ENCODE results near the gene AGAP1.

DNA sequence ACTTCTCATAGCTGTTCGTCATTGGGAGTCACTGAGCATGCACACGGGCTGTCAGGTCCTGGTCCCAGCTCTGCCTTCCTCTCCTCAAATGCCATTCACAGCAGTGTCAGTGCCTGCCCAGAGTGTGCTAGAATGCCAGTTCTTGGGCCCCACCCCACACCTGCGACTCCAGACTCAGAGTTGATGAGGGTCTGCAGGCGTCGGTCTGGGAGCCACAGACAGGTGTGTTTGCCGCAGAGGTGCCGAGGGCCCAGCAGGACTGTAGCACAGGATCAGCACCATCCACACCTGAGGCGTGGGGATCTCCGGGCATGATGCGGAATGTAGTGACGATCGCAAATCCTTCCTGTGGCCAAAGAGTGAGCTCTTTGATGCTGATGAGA, 56.5 kb downstream of the AGAP1 start:
- no peak for TF ChIP-seq POLR2A (IDR thresholded peaks at IDR 0.05)
- TF ChIP-seq, protein P1, sequence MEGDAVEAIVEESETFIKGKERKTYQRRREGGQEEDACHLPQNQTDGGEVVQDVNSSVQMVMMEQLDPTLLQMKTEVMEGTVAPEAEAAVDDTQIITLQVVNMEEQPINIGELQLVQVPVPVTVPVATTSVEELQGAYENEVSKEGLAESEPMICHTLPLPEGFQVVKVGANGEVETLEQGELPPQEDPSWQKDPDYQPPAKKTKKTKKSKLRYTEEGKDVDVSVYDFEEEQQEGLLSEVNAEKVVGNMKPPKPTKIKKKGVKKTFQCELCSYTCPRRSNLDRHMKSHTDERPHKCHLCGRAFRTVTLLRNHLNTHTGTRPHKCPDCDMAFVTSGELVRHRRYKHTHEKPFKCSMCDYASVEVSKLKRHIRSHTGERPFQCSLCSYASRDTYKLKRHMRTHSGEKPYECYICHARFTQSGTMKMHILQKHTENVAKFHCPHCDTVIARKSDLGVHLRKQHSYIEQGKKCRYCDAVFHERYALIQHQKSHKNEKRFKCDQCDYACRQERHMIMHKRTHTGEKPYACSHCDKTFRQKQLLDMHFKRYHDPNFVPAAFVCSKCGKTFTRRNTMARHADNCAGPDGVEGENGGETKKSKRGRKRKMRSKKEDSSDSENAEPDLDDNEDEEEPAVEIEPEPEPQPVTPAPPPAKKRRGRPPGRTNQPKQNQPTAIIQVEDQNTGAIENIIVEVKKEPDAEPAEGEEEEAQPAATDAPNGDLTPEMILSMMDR (IDR thresholded peaks at IDR 0.05): no peak

Data from right lobe of liver (tissue), 4 donors.